CD14-positive monocyte (primary cell): ENCODE results near the gene SEMA3A. TPM values are rescaled to one million over a fixed set of nuclear protein-coding genes. Genes with fewer than 3 reads are reported as not detected.

Experiments
- DNase-seq, 3 donors: peaks; one replicate each; pipeline ENCODE4 v3.0.0-alpha.2; 2011 to 2022
- H2AFZ ChIP-seq: 2 replicates; pipeline ENCODE4 v1.6.0; 2012; ENCODE audit warnings: mild to moderate bottlenecking, low read depth, low read length, inconsistent platforms; ENCODE audit not compliant: insufficient read depth, poor library complexity, severe bottlenecking
- H3K27ac ChIP-seq, 2 donors: 1 replicate in 1 of 2; 2 replicates in 1 of 2; pipeline ENCODE4 v1.5.1; 2012 to 2013; ENCODE audit warnings: low read length in 2 of 2, control low read depth in 1 of 2, inconsistent platforms in 1 of 2, low read depth in 1 of 2, mild to moderate bottlenecking in 1 of 2
- H3K27me3 ChIP-seq, 2 donors: one replicate each; pipeline versions ENCODE4 v1.6.0 to v1.6.1; 2011 to 2013; ENCODE audit warnings: low read length in 2 of 2; ENCODE audit not compliant: control insufficient read depth in 2 of 2, insufficient read depth in 2 of 2
- H3K36me3 ChIP-seq, 2 donors: replicated peaks in 1 of 2; 1 replicate in 1 of 2; 2 replicates in 1 of 2; pipeline versions ENCODE4 v1.5.1 to v1.6.1; 2012 to 2013; ENCODE audit warnings: low read length in 2 of 2, control low read depth in 1 of 2, inconsistent platforms in 1 of 2, mild to moderate bottlenecking in 1 of 2; ENCODE audit not compliant: insufficient read depth in 2 of 2, control insufficient read depth in 1 of 2
- H3K4me1 ChIP-seq, 2 donors: 1 replicate in 1 of 2; 2 replicates in 1 of 2; pipeline versions ENCODE4 v1.5.1 to v1.6.1; 2012 to 2013; ENCODE audit warnings: low read length in 2 of 2, control low read depth in 1 of 2, inconsistent platforms in 1 of 2, mild to moderate bottlenecking in 1 of 2, moderate library complexity in 1 of 2; ENCODE audit not compliant: insufficient read depth in 2 of 2, control insufficient read depth in 1 of 2
- H3K4me2 ChIP-seq: replicated peaks from 2 replicates; pipeline ENCODE3; 2012; ENCODE audit warnings: low read length, moderate library complexity, mild to moderate bottlenecking; ENCODE audit not compliant: poor library complexity, severe bottlenecking; ENCODE audit errors: extremely low read depth
- H3K4me3 ChIP-seq, 3 experiments: fragments of 200-600 bp in 1 of 3; sonication (generic) in 1 of 3; replicated peaks in 1 of 3; 1 replicate in 2 of 3; 2 replicates in 1 of 3; pipeline ENCODE4 v1.5.1; 2011 to 2013; ENCODE audit warnings: low read length in 3 of 3, mild to moderate bottlenecking in 3 of 3, control low read depth in 2 of 3, low read depth in 2 of 3, inconsistent platforms in 1 of 3, moderate library complexity in 1 of 3
- H3K79me2 ChIP-seq: 2 replicates; pipeline ENCODE4 v1.6.0; 2012; ENCODE audit warnings: mild to moderate bottlenecking, control low read depth, inconsistent platforms, low read length, moderate library complexity; ENCODE audit not compliant: insufficient read depth
- H3K9ac ChIP-seq: 2 replicates; pipeline ENCODE4 v1.6.0; 2017; ENCODE audit warnings: low read length, mild to moderate bottlenecking; ENCODE audit not compliant: insufficient read depth, poor library complexity, severe bottlenecking
- H3K9me3 ChIP-seq, 2 donors: replicated peaks in 1 of 2; 1 replicate in 1 of 2; 2 replicates in 1 of 2; pipeline versions ENCODE4 v1.5.1 to v1.6.1; 2012 to 2013; ENCODE audit warnings: low read length in 2 of 2, control low read depth in 1 of 2; ENCODE audit not compliant: control insufficient read depth in 1 of 2, insufficient read depth in 1 of 2
- H4K20me1 ChIP-seq: 2 replicates; pipeline ENCODE4 v1.6.0; 2012; ENCODE audit warnings: mild to moderate bottlenecking, low read length, control low read depth, moderate library complexity; ENCODE audit not compliant: insufficient read depth
- H3K27ac Mint-ChIP-seq, 7 donors: one replicate each; pipeline ENCODE4 v1.8.0; 2020; ENCODE audit warnings: mild to moderate bottlenecking in 7 of 7, mixed read lengths in 7 of 7, moderate library complexity in 6 of 7, inconsistent platforms in 2 of 7
- H3K27me3 Mint-ChIP-seq, 3 donors: one replicate each; pipeline ENCODE4 v1.8.0; 2021 to 2022; ENCODE audit warnings: low read depth in 3 of 3, mild to moderate bottlenecking in 3 of 3, mixed read lengths in 3 of 3, moderate library complexity in 3 of 3, inconsistent platforms in 1 of 3
- H3K36me3 Mint-ChIP-seq, 2 donors: one replicate each; pipeline ENCODE4 v1.8.0; 2020; ENCODE audit warnings: mixed read lengths in 2 of 2, inconsistent platforms in 1 of 2, mild to moderate bottlenecking in 1 of 2
- H3K4me1 Mint-ChIP-seq: one replicate; pipeline ENCODE4 v1.8.0; 2020; ENCODE audit warnings: mild to moderate bottlenecking, mixed read lengths
- H3K4me3 Mint-ChIP-seq, 2 donors: one replicate each; pipeline ENCODE4 v1.8.0; 2020; ENCODE audit warnings: mild to moderate bottlenecking in 2 of 2, mixed read lengths in 2 of 2, moderate library complexity in 1 of 2
- H3K9me3 Mint-ChIP-seq, 7 donors: one replicate each; pipeline ENCODE4 v1.8.0; 2020 to 2022; ENCODE audit warnings: mixed read lengths in 7 of 7, mild to moderate bottlenecking in 6 of 7, moderate library complexity in 6 of 7, inconsistent platforms in 2 of 7
- WGBS: methylation state at CpG from one replicate; pipeline ENCODE4 v1.1.5; 2013; ENCODE audit warnings: missing lambda C conversion rate; ENCODE audit not compliant: insufficient coverage; 5-methylcytosine and 5-hydroxymethylcytosine counted together
- intact Hi-C, 2 donors: fragments of 100-400 bp; cut with micrococcal nuclease; formaldehyde crosslinking; loops; one replicate each; pipeline versions ENCODE4 v1.15.0 to v1.15.1; 2023
- polyA plus RNA-seq, 3 donors: library from polyadenylated mRNA; depleted of rRNA in 1 of 3; unstranded in 2 of 3; stranded (reverse) in 1 of 3; fragments of 300-500 nt in 2 of 3; fragments of >200 nt in 1 of 3; fragmentation: Illumina TruSeq in 2 of 3; gene quantifications; 1 replicate in 2 of 3; 2 replicates in 1 of 3; pipeline ENCODE4 v1.2.3, GENCODE V29; 2012 to 2021
- TF ChIP-seq, protein P1 (sequence below): fragments of 200-600 bp; IDR thresholded peaks from one replicate; pipeline ENCODE4 v1.8.0; 2022; ENCODE audit warnings: antibody characterized with exemption, mild to moderate bottlenecking

Gene SEMA3A
- polyA plus RNA-seq, 3 donors, result 0.03 TPM; not detected in 2

DNA sequence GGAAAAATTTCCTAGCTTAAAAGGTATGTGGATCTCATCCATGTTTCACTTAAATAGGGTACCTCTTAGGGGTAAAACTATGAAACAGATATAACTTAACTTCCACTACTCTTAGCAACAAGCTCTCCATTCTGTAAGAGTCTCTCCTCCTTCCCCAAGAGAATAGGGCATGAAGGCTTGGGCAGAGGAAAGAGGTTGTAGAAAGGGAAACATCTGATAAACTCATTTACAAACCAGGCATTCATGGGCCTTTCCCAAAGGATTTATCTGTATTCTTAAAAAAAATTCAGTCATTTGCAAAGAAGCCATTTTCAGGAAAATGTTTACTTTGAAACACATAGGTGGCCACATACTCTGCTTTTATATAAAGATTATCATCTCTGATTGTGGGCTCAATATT, 82.7 kb downstream of the SEMA3A start:
- H3K4me2 ChIP-seq, result no peak overlapping the region
- H3K36me3 ChIP-seq, result no peaks in the 10 kb centered on the region
- Mint-ChIP-seq H3K4me3 (no peak overlapping the region), H3K27me3 (no peaks in the 10 kb centered on the region), H3K27ac (no peak overlapping the region), H3K9me3 (peaks cover 0 to 3% (median 0%) of the 10 kb centered on the region in 7 donors), H3K4me1 (no peaks in the 10 kb centered on the region), H3K36me3 (no peaks in the 10 kb centered on the region)
- DNase-seq, result no peak
- H2AFZ ChIP-seq, result no peak overlapping the region
- H3K27me3 ChIP-seq, result no peaks in the 10 kb centered on the region
- no peaks in the 10 kb centered on the region for H3K79me2 ChIP-seq
- H3K27ac ChIP-seq, result no peak overlapping the region
- no peaks in the 10 kb centered on the region for H3K4me1 ChIP-seq
- no peaks in the 10 kb centered on the region for H4K20me1 ChIP-seq
- H3K9ac ChIP-seq, result no peak overlapping the region
- no peak overlapping the region for H3K4me3 ChIP-seq
- intact Hi-C loops, result no loop called here
- no peaks in the 10 kb centered on the region for H3K9me3 ChIP-seq
- TF ChIP-seq, protein P1, sequence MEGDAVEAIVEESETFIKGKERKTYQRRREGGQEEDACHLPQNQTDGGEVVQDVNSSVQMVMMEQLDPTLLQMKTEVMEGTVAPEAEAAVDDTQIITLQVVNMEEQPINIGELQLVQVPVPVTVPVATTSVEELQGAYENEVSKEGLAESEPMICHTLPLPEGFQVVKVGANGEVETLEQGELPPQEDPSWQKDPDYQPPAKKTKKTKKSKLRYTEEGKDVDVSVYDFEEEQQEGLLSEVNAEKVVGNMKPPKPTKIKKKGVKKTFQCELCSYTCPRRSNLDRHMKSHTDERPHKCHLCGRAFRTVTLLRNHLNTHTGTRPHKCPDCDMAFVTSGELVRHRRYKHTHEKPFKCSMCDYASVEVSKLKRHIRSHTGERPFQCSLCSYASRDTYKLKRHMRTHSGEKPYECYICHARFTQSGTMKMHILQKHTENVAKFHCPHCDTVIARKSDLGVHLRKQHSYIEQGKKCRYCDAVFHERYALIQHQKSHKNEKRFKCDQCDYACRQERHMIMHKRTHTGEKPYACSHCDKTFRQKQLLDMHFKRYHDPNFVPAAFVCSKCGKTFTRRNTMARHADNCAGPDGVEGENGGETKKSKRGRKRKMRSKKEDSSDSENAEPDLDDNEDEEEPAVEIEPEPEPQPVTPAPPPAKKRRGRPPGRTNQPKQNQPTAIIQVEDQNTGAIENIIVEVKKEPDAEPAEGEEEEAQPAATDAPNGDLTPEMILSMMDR, result no peak

DNA sequence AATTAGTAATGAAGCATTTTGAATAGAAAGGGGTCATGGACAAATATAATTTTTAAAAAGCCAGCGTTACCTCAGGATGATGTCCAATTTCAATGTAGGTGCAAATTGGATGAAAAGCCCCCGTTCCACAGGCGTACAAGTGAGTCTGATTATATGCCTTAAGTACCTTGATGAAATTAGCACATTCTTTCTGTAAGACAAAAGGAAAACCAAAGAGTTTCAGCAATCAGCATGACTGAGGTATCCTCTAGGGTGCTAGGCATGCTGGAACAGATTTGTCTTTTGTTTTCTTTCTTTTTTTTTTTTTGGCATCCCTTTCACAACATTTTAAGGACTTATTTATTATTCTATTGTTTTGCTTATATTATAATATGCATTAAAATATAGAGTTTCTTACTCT, 84.2 kb downstream of the SEMA3A start:
- WGBS, result 100% methylated on average over 3 of the region's 3 CpGs
- no peak overlapping the region for H3K4me2 ChIP-seq
- H3K9me3 ChIP-seq, result no peaks in the 10 kb centered on the region
- no peaks in the 10 kb centered on the region for H3K36me3 Mint-ChIP-seq
- H3K9ac ChIP-seq, result no peak overlapping the region
- peaks cover 0 to 3% (median 0%) of the 10 kb centered on the region in 7 donors for H3K9me3 Mint-ChIP-seq
- no peaks in the 10 kb centered on the region for H3K79me2 ChIP-seq
- H3K27ac ChIP-seq, result no peak overlapping the region
- no peak overlapping the region for H3K4me3 Mint-ChIP-seq
- intact Hi-C loops, result no loop called here
- no peaks in the 10 kb centered on the region for H3K36me3 ChIP-seq
- no peaks in the 10 kb centered on the region for H3K27me3 Mint-ChIP-seq
- H3K4me1 Mint-ChIP-seq, result no peaks in the 10 kb centered on the region
- no peak overlapping the region for H3K27ac Mint-ChIP-seq
- no peak for DNase-seq
- H2AFZ ChIP-seq, result no peak overlapping the region
- no peaks in the 10 kb centered on the region for H3K4me1 ChIP-seq
- H3K27me3 ChIP-seq, result no peaks in the 10 kb centered on the region
- no peaks in the 10 kb centered on the region for H4K20me1 ChIP-seq
- TF ChIP-seq, protein P1, result no peak
- no peak overlapping the region for H3K4me3 ChIP-seq
